ENCODE measurements around the gene OPCML. TPM values are rescaled to one million over a fixed set of nuclear protein-coding genes. Genes with fewer than 3 reads are reported as not detected.

Gene OPCML
- total RNA-seq, 1 experiment from 2014 or later = not detected

DNA sequence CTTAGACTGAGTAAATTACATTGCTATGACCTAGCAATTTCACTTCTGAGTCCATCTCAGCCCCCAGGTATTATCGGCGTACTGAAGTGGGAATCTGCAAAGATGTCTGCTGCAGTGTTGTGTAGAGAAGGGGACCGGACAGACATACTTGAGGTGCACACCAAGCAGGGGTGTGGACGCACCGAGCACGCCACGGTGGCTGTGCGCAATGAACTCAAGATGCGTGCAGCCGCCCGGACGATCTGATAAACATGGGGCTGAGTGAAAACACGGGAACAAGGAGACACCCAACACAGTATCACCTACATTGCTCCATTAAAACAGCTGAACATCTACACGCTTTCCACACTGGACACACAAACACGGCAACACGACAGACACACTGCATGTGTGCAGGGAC is 454.3 kb downstream of the OPCML start:
- DNase-seq (ENCODE audit: low read depth, low spot score) (no peak), ATAC-seq (no peak)
- Histone ChIP-seq H3K9me3 (ENCODE audit: control insufficient read depth, insufficient read depth, low read depth, low read length) (no peaks in the 10 kb centered on the region), H3K4me1 (ENCODE audit: control insufficient read depth, insufficient read depth, low read length) (no peaks in the 10 kb centered on the region), H3K4me3 (ENCODE audit: low read depth in 2 of 2, low read length in 2 of 2) (no peak overlapping the region), H3K27ac (ENCODE audit: low read length) (no peak overlapping the region), H3K36me3 (ENCODE audit: control insufficient read depth, insufficient read depth, low read length) (no peaks in the 10 kb centered on the region), H3K27me3 (ENCODE audit: control insufficient read depth, insufficient read depth, low read length) (peaks cover 26% of the 10 kb centered on the region)
- CTCF ChIA-PET = interaction anchor here (0.7 to 1.8 kb wide), 3 partner anchors 199 to 1072 kb away, joined by 3 to 15 read pairs (median 3); no protein-coding TSS in a partner anchor
- POLR2A ChIA-PET = no interaction called here
- no peak for TF ChIP-seq SIN3A (IDR thresholded peaks at IDR 0.05; ENCODE audit: borderline replicate concordance, insufficient read depth, low read depth, low read length)
- no peak for TF ChIP-seq TCF7L2 (IDR thresholded peaks at IDR 0.05; ENCODE audit: low read depth, low read length)
- TF ChIP-seq POLR2AphosphoS5 (IDR thresholded peaks at IDR 0.05; ENCODE audit: low read depth, low read length) = no peak
- TF ChIP-seq, protein P1, sequence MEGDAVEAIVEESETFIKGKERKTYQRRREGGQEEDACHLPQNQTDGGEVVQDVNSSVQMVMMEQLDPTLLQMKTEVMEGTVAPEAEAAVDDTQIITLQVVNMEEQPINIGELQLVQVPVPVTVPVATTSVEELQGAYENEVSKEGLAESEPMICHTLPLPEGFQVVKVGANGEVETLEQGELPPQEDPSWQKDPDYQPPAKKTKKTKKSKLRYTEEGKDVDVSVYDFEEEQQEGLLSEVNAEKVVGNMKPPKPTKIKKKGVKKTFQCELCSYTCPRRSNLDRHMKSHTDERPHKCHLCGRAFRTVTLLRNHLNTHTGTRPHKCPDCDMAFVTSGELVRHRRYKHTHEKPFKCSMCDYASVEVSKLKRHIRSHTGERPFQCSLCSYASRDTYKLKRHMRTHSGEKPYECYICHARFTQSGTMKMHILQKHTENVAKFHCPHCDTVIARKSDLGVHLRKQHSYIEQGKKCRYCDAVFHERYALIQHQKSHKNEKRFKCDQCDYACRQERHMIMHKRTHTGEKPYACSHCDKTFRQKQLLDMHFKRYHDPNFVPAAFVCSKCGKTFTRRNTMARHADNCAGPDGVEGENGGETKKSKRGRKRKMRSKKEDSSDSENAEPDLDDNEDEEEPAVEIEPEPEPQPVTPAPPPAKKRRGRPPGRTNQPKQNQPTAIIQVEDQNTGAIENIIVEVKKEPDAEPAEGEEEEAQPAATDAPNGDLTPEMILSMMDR (IDR thresholded peaks at IDR 0.05) = no peak
- TF ChIP-seq, protein P2, sequence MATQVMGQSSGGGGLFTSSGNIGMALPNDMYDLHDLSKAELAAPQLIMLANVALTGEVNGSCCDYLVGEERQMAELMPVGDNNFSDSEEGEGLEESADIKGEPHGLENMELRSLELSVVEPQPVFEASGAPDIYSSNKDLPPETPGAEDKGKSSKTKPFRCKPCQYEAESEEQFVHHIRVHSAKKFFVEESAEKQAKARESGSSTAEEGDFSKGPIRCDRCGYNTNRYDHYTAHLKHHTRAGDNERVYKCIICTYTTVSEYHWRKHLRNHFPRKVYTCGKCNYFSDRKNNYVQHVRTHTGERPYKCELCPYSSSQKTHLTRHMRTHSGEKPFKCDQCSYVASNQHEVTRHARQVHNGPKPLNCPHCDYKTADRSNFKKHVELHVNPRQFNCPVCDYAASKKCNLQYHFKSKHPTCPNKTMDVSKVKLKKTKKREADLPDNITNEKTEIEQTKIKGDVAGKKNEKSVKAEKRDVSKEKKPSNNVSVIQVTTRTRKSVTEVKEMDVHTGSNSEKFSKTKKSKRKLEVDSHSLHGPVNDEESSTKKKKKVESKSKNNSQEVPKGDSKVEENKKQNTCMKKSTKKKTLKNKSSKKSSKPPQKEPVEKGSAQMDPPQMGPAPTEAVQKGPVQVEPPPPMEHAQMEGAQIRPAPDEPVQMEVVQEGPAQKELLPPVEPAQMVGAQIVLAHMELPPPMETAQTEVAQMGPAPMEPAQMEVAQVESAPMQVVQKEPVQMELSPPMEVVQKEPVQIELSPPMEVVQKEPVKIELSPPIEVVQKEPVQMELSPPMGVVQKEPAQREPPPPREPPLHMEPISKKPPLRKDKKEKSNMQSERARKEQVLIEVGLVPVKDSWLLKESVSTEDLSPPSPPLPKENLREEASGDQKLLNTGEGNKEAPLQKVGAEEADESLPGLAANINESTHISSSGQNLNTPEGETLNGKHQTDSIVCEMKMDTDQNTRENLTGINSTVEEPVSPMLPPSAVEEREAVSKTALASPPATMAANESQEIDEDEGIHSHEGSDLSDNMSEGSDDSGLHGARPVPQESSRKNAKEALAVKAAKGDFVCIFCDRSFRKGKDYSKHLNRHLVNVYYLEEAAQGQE (IDR thresholded peaks at IDR 0.05; ENCODE audit: insufficient read depth in 1 of 2, low read depth in 2 of 2, low read length in 1 of 2) = no peak
- intact Hi-C loops (cut with micrococcal nuclease; ENCODE audit: unreplicated experiment) = loop anchor here (1.0 to 2.0 kb wide), 3 partner anchors 24 to 757 kb away; no protein-coding TSS in a partner anchor
- no TSS peak for BruUV-seq (replicated peaks)
- in situ Hi-C loops (cut with HindIII; ENCODE audit: low pct_unique_long_range_greater_than_20kb, low sequenced_read_pairs) = no loop called here

DNA sequence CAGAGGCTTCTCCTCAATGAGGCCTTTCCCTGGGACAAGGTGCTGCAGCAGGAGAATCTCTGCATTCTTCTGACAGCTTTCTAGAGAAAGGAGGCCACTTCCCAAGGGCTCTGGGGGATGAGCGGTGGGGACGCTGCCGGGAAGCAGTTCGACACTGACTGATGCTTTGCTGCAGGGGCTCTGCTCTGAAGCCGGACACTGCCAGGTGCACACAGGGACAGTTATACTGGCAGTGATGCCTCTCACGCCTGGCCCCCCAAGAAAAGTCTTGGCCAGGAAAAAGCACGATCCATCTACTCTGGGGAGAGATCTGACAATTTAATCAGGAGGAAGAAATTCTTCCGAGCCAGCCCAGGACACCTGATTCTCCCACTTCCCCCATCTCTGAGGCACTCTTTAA is 456.9 kb downstream of the OPCML start:
- BruUV-seq (replicated peaks) = no TSS peak
- ATAC-seq (no peak), DNase-seq (ENCODE audit: low read depth, low spot score) (no peak)
- Histone ChIP-seq H3K27ac (ENCODE audit: low read length) (no peak overlapping the region), H3K4me1 (ENCODE audit: control insufficient read depth, insufficient read depth, low read length) (no peaks in the 10 kb centered on the region), H3K27me3 (ENCODE audit: control insufficient read depth, insufficient read depth, low read length) (peaks cover 29% of the 10 kb centered on the region), H3K9me3 (ENCODE audit: control insufficient read depth, insufficient read depth, low read depth, low read length) (no peaks in the 10 kb centered on the region), H3K4me3 (ENCODE audit: low read depth in 2 of 2, low read length in 2 of 2) (no peak overlapping the region), H3K36me3 (ENCODE audit: control insufficient read depth, insufficient read depth, low read length) (no peaks in the 10 kb centered on the region)
- in situ Hi-C loops (cut with HindIII; ENCODE audit: low pct_unique_long_range_greater_than_20kb, low sequenced_read_pairs) = no loop called here
- TF ChIP-seq TCF7L2 (IDR thresholded peaks at IDR 0.05; ENCODE audit: low read depth, low read length) (no peak), POLR2AphosphoS5 (IDR thresholded peaks at IDR 0.05; ENCODE audit: low read depth, low read length) (no peak)
- TF ChIP-seq, protein P1 (IDR thresholded peaks at IDR 0.05) = no peak
- intact Hi-C loops (cut with micrococcal nuclease; ENCODE audit: unreplicated experiment) = no loop called here
- ChIA-PET POLR2A (no interaction called here), CTCF (no interaction called here)
